DOHH2 (cell line): Measurements from ENCODE around the gene ALDH5A1.

Experiments
- H3F3A ChIP-seq: fragments of 200-600 bp; sonication (generic), shearing (Covaris generic); 2 replicates; pipeline ENCODE4 v1.6.0; 2016; ENCODE audit warnings: antibody characterized with exemption, mild to moderate bottlenecking; ENCODE audit not compliant: control insufficient read depth, insufficient read depth
- H3K27ac ChIP-seq: fragments of 200-600 bp; sonication (generic); 2 replicates; pipeline ENCODE4 v1.5.1; 2014; ENCODE audit warnings: low read depth, mild to moderate bottlenecking, low read length, moderate library complexity
- H3K27me3 ChIP-seq: fragments of 200-600 bp; sonication (generic); 2 replicates; pipeline ENCODE4 v1.6.1; 2014; ENCODE audit warnings: mild to moderate bottlenecking, low read length, mixed read lengths; ENCODE audit not compliant: control insufficient read depth
- H3K36me3 ChIP-seq: fragments of 200-600 bp; sonication (generic); 2 replicates; pipeline ENCODE4 v1.6.1; 2014; ENCODE audit warnings: mild to moderate bottlenecking, low read length, moderate library complexity, mixed read lengths; ENCODE audit not compliant: control insufficient read depth
- H3K4me1 ChIP-seq: fragments of 200-600 bp; sonication (generic); 2 replicates; pipeline ENCODE4 v1.6.1; 2014; ENCODE audit warnings: mild to moderate bottlenecking, low read length, mixed read lengths; ENCODE audit not compliant: control insufficient read depth
- H3K4me2 ChIP-seq: fragments of 200-600 bp; sonication (generic); 2 replicates; pipeline ENCODE4 v1.6.0; 2014; ENCODE audit warnings: mild to moderate bottlenecking, low read length, moderate library complexity
- H3K4me3 ChIP-seq: fragments of 200-600 bp; sonication (generic); 2 replicates; pipeline ENCODE4 v1.5.1; 2014; ENCODE audit warnings: mild to moderate bottlenecking, low read length, mixed read lengths
- H3K79me2 ChIP-seq: fragments of 200-600 bp; sonication (generic); 2 replicates; pipeline ENCODE4 v1.6.1; 2014; ENCODE audit warnings: mild to moderate bottlenecking, low read length, mixed read lengths; ENCODE audit not compliant: control insufficient read depth
- H3K9me2 ChIP-seq: fragments of 200-600 bp; sonication (generic); replicated peaks from 2 replicates; pipeline ENCODE4 v1.6.1; 2014; ENCODE audit warnings: mild to moderate bottlenecking, low read length, mixed read lengths; ENCODE audit not compliant: control insufficient read depth
- H3K9me3 ChIP-seq: fragments of 200-600 bp; sonication (generic); 2 replicates; pipeline ENCODE4 v1.6.1; 2014; ENCODE audit warnings: antibody characterized with exemption, low read length, mixed read lengths; ENCODE audit not compliant: control insufficient read depth, insufficient read depth
- H4K20me1 ChIP-seq: fragments of 200-600 bp; sonication (generic); 2 replicates; pipeline ENCODE4 v1.6.0; 2014; ENCODE audit warnings: low read depth, mild to moderate bottlenecking, antibody characterized with exemption, low read length, moderate library complexity; ENCODE audit not compliant: control insufficient read depth, insufficient read depth
- EZH2phosphoT487 ChIP-seq: fragments of 200-600 bp; sonication (generic); IDR thresholded peaks from 2 replicates; pipeline ENCODE4 v1.6.1; 2017; ENCODE audit warnings: borderline replicate concordance, mild to moderate bottlenecking, antibody characterized with exemption, low read length, moderate library complexity, mixed read lengths
- TF ChIP-seq, protein P1 (sequence below): fragments of 200-600 bp; sonication (generic); IDR thresholded peaks from one replicate; pipeline ENCODE4 v1.5.1; 2014; ENCODE audit warnings: antibody characterized with exemption, mild to moderate bottlenecking, low read depth, low read length; ENCODE audit not compliant: poor library complexity, severe bottlenecking

The ALDH5A1 gene

GRCh38 chr6:24547243-24547642 lies 52.5 kb downstream of the ALDH5A1 start:
- no peaks in the 10 kb centered on the region for H3K9me2 ChIP-seq
- H3K27me3 ChIP-seq: no peaks in the 10 kb centered on the region
- no peaks in the 10 kb centered on the region for H3K9me3 ChIP-seq
- no peak overlapping the region for H3K27ac ChIP-seq
- no peak overlapping the region for H3K4me2 ChIP-seq
- no peak overlapping the region for H3K4me3 ChIP-seq
- no peaks in the 10 kb centered on the region for H3K36me3 ChIP-seq
- no peaks in the 10 kb centered on the region for H3K79me2 ChIP-seq
- TF ChIP-seq, protein P1, sequence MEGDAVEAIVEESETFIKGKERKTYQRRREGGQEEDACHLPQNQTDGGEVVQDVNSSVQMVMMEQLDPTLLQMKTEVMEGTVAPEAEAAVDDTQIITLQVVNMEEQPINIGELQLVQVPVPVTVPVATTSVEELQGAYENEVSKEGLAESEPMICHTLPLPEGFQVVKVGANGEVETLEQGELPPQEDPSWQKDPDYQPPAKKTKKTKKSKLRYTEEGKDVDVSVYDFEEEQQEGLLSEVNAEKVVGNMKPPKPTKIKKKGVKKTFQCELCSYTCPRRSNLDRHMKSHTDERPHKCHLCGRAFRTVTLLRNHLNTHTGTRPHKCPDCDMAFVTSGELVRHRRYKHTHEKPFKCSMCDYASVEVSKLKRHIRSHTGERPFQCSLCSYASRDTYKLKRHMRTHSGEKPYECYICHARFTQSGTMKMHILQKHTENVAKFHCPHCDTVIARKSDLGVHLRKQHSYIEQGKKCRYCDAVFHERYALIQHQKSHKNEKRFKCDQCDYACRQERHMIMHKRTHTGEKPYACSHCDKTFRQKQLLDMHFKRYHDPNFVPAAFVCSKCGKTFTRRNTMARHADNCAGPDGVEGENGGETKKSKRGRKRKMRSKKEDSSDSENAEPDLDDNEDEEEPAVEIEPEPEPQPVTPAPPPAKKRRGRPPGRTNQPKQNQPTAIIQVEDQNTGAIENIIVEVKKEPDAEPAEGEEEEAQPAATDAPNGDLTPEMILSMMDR: no peak
- no peak for TF ChIP-seq EZH2phosphoT487
- no peaks in the 10 kb centered on the region for H3K4me1 ChIP-seq
- no peaks in the 10 kb centered on the region for H3F3A ChIP-seq
- no peaks in the 10 kb centered on the region for H4K20me1 ChIP-seq

DNA sequence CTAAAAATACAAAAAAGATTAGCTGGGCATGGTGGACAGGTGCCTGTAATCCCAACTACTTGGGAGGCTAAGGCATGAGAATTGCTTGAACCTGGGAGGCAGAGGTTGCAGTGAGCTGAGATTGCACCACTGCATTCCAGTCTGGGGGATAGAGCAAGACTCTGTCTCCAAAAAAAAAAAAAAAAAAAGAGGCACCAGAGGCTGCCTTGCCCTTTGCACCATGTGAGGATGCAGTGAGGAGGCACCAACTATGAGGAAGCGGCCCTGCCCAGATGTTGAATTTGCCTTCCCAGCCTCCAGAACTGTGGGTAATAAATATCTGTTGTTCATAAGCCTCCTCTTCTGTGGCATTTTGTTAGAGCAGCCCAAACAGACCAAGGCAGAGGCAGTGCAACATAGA lies 54.4 kb downstream of the ALDH5A1 start:
- H4K20me1 ChIP-seq: no peaks in the 10 kb centered on the region
- H3K27me3 ChIP-seq: no peaks in the 10 kb centered on the region
- H3K9me3 ChIP-seq: no peaks in the 10 kb centered on the region
- no peak overlapping the region for H3K4me2 ChIP-seq
- TF ChIP-seq EZH2phosphoT487: no peak
- no peaks in the 10 kb centered on the region for H3F3A ChIP-seq
- no peak overlapping the region for H3K27ac ChIP-seq
- no peaks in the 10 kb centered on the region for H3K79me2 ChIP-seq
- H3K4me3 ChIP-seq: no peak overlapping the region
- no peaks in the 10 kb centered on the region for H3K36me3 ChIP-seq
- no peaks in the 10 kb centered on the region for H3K4me1 ChIP-seq
- no peaks in the 10 kb centered on the region for H3K9me2 ChIP-seq

- H3K79me2 ChIP-seq: no peaks in the 10 kb centered on the region
- no peaks in the 10 kb centered on the region for H3K9me2 ChIP-seq
- H3K27me3 ChIP-seq: no peaks in the 10 kb centered on the region
- no peak overlapping the region for H3K4me3 ChIP-seq
- H3K4me1 ChIP-seq: no peaks in the 10 kb centered on the region
- H3K27ac ChIP-seq: no peak overlapping the region
- no peak overlapping the region for H3K4me2 ChIP-seq
- no peaks in the 10 kb centered on the region for H3K36me3 ChIP-seq
- TF ChIP-seq EZH2phosphoT487: no peak
- TF ChIP-seq, protein P1: no peak
- no peaks in the 10 kb centered on the region for H3K9me3 ChIP-seq
- no peaks in the 10 kb centered on the region for H3F3A ChIP-seq
- H4K20me1 ChIP-seq: no peaks in the 10 kb centered on the region
Observed at GRCh38 chr6:24549674-24550353, 55.0 kb downstream of the ALDH5A1 start.

- Histone ChIP-seq H3K9me2 (no peaks in the 10 kb centered on the region), H3K9me3 (no peaks in the 10 kb centered on the region), H3K4me3 (no peak overlapping the region), H3K27ac (no peak overlapping the region), H4K20me1 (no peaks in the 10 kb centered on the region), H3K4me1 (no peaks in the 10 kb centered on the region), H3K36me3 (no peaks in the 10 kb centered on the region), H3K79me2 (no peaks in the 10 kb centered on the region), H3K27me3 (no peaks in the 10 kb centered on the region), H3K4me2 (no peak overlapping the region), H3F3A (no peaks in the 10 kb centered on the region)
- no peak for TF ChIP-seq EZH2phosphoT487
- TF ChIP-seq, protein P1: no peak
Observed at GRCh38 chr6:24551139-24551538, 56.4 kb downstream of the ALDH5A1 start.
